ENCODE results near the gene TMTC3.

TMTC3 gene

DNA sequence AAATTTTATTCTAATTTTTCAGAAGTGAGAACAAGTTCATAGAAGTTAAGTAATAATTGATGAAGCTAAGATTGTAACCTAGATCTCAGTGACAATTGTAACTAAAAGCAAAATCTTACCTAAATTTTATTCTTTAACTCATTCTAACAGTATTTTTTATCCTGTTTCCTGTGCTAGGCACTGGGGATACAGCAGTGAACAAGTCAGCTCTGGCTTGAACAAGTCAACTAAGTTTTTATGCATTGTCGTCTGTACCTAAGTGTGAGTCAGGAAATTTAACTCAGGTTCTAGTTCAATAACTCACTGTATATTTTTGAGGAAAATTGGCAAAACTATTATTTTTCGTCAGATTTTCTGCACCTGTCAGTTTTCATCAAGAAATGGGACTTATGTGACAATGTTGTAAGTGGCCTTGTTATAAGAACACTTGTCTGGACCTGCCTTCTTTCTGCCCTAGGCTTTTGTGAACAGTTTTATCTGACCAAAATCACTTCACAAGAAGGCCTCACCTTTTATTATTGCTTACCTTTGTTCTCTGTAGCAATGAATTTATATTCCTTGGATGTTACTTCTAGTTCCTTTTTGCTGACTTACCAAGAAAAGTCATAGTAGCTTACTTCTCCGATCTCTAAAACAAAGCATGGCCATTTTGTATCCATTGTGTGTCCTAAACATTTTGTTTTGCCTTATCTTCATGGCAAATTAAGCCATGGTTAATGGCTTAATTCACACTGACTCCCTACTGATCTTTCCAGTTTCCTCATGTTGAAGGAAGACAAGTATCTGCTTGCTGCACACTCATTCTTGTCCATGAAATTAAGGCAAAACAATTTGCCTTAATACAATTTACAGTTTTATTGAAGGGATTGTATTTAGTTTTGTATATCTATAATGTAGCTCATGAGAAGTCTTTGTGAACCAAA, 2.7 kb downstream of the TMTC3 start:
- FAIRE-seq (peak; percentile 69), DNase-seq (ENCODE audit: insufficient read length, low spot score) (no peak)
- no peak for TF ChIP-seq POLR2A (IDR thresholded peaks at IDR 0.05; ENCODE audit: low read depth, low read length)

- FAIRE-seq = peak; percentile 57
- DNase-seq (ENCODE audit: insufficient read length, low spot score) = no peak
- no peak for TF ChIP-seq POLR2A (IDR thresholded peaks at IDR 0.05; ENCODE audit: low read depth, low read length)
Measured at GRCh38 chr12:88145567-88146505, 3.7 kb downstream of the TMTC3 start.

DNA sequence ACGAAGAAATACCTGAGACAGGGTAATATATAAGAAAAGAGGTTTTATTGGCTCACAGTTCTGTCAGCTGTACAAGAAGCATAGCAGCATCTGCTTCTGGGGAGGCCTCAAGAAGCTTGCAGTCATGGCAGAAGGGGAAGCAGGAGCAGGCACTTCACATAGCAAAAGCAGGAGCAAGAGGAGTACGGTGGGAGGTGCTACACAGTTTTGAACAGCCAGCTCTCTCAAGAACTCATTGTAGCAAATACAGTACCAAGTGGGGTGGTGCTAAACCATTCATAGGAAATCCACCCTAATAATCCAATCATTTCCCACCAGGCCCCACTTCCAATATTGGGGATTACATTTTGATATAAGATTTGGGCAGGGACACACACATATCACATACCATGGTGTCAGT, 8.0 kb downstream of the TMTC3 start:
- TF ChIP-seq POLR2A (IDR thresholded peaks at IDR 0.05; ENCODE audit: low read depth, low read length) = no peak
- FAIRE-seq (no peak), DNase-seq (ENCODE audit: insufficient read length, low spot score) (no peak)

DNA sequence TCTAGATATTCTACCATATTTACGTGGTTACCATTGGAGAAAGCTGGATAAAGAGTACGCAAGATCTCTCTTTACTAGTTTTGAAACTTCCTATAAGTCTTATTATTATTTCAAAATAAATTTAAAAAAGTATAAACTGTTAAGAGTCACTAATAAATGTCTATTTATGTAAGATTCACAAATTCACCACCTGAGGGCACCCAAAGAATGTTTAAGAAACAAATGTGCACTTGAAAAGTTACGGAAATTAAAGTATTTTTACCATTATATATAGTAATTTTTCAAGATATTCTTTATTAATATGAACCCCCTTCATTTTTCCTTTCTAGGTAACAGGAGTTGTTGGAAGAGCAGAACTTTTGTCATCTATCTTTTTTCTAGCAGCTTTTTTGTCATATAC, 11.9 kb downstream of the TMTC3 start:
- no peak for DNase-seq (ENCODE audit: insufficient read length, low spot score)

GRCh38 chr12:88156075-88156654, 14.1 kb downstream of the TMTC3 start:
- TF ChIP-seq POLR2A (IDR thresholded peaks at IDR 0.05; ENCODE audit: low read depth, low read length) = no peak
- FAIRE-seq (no peak), DNase-seq (ENCODE audit: insufficient read length, low spot score) (no peak)

More for the DNA sequence above, 11.9 kb downstream of the TMTC3 start:
- no peak for TF ChIP-seq POLR2A (IDR thresholded peaks at IDR 0.05; ENCODE audit: low read depth, low read length)
- FAIRE-seq = no peak

GRCh38 chr12:88163371-88163770, 21.3 kb downstream of the TMTC3 start:
- no peak for FAIRE-seq
- DNase-seq (ENCODE audit: insufficient read length, low spot score) = no peak
- TF ChIP-seq POLR2A (IDR thresholded peaks at IDR 0.05; ENCODE audit: low read depth, low read length) = no peak

GRCh38 chr12:88166179-88166578, 24.1 kb downstream of the TMTC3 start:
- FAIRE-seq (no peak), DNase-seq (ENCODE audit: insufficient read length, low spot score) (no peak)
- TF ChIP-seq POLR2A (IDR thresholded peaks at IDR 0.05; ENCODE audit: low read depth, low read length) = no peak

DNA sequence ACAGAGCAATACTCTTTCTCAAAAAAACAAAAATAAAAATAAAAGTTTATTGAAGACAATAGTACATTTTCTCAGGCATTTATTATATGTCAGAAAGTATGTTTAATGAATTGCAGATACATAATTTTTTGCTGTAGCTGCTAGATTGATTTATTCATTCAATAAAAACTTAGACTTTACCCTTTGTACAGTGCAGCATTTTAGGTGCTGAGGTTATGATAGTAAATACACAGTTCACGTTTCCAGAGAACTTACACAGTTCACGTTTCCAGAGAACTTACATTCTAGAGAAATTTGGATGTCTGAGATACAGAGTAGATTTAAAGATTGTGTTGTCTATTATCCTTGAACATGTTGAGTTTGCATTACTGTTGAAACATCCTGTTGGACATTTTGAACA, 25.3 kb downstream of the TMTC3 start:
- DNase-seq (ENCODE audit: insufficient read length, low spot score) = no peak
- no peak for TF ChIP-seq POLR2A (IDR thresholded peaks at IDR 0.05; ENCODE audit: low read depth, low read length)
- peak; percentile 62 for FAIRE-seq

DNA sequence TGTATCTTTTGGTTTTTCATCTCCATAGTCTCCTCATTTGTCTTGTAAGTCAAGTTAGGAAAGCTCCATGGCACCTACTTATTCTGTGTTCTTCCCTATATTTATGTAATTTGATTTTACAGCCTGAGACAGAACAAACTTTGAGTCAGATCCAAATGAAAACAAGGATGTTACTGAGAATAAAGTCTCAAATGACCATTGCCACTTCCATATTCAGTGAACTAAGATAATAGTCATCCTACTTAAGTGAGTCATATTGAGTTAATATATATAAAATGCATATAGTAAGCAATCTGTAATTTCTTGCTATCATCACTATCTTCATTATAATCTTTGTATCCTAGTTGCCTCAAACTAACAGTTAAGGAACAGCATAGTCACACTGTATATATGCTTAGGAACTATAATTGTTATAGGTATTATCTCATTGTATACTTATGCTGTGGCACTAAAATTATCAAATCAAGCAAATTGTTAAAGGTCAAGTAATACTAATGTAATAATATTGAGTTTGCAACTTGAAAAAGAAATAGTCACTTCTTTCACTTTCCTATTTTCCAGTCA, 30.8 kb downstream of the TMTC3 start:
- DNase-seq (ENCODE audit: insufficient read length, low spot score) = no peak
- TF ChIP-seq POLR2A (IDR thresholded peaks at IDR 0.05; ENCODE audit: low read depth, low read length) = no peak
- peak; percentile 33 for FAIRE-seq

GRCh38 chr12:88175544-88175943, 33.4 kb downstream of the TMTC3 start:
- no peak for TF ChIP-seq POLR2A (IDR thresholded peaks at IDR 0.05; ENCODE audit: low read depth, low read length)
- FAIRE-seq (no peak), DNase-seq (ENCODE audit: insufficient read length, low spot score) (no peak)

- TF ChIP-seq POLR2A (IDR thresholded peaks at IDR 0.05; ENCODE audit: low read depth, low read length) = no peak
- FAIRE-seq (no peak), DNase-seq (ENCODE audit: insufficient read length, low spot score) (no peak)
Measured at GRCh38 chr12:88179436-88180014, 37.4 kb downstream of the TMTC3 start.

DNA sequence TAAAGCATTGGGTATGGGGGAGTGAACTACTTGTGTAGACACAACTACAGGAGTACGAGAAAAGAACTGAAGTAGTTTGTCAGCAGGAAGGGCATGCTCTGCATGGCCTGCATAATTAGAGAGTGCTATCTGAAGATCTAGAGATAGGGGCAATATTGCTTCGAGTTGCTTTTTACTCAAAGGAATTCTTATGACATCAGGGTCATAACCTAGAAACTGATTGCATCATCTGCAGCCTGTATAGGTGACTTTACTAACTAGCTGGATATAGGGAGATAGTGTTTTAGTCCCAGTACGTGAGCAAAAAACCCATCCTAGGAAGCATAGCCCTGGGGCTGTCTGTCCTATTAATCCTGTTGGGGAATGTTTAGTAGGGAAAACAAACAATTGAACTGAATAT, 39.8 kb downstream of the TMTC3 start:
- no peak for FAIRE-seq
- no peak for TF ChIP-seq POLR2A (IDR thresholded peaks at IDR 0.05; ENCODE audit: low read depth, low read length)
- DNase-seq (ENCODE audit: insufficient read length, low spot score) = no peak

GRCh38 chr12:88182416-88182815, 40.3 kb downstream of the TMTC3 start:
- no peak for TF ChIP-seq POLR2A (IDR thresholded peaks at IDR 0.05; ENCODE audit: low read depth, low read length)
- FAIRE-seq (no peak), DNase-seq (ENCODE audit: insufficient read length, low spot score) (no peak)

Data from H54 (cell line).